GM23338 (cell line): ENCODE data around the gene KBTBD12. TPM values are rescaled to one million over a fixed set of nuclear protein-coding genes. Genes with fewer than 3 reads are reported as not detected.
"Not testable (repeated sequence)": the region's sequence is repeated elsewhere in the genome, so short reads cannot be mapped to it uniquely, and the experiment has no call there.

Experiments
- ATAC-seq: fragments of 200-7000 bp; cut with Tn5 transposase; 3 replicates; pipeline ENCODE4 v1.9.1; 2020
- DNase-seq: peaks from one replicate; pipeline ENCODE4 v3.0.0-alpha.2; 2015; ENCODE audit warnings: low spot score
- H2AFZ ChIP-seq: fragments of 200-600 bp; sonication (generic); 2 replicates; pipeline ENCODE4 v1.8.0; 2016; ENCODE audit warnings: antibody characterized with exemption, mild to moderate bottlenecking, moderate library complexity
- H3F3A ChIP-seq: fragments of 200-600 bp; sonication (generic); replicated peaks from 2 replicates; pipeline ENCODE4 v1.8.0; 2017; ENCODE audit warnings: antibody characterized with exemption, mixed run types, low read depth
- H3K27ac ChIP-seq: fragments of 200-600 bp; sonication (generic); 2 replicates; pipeline ENCODE4 v1.6.1; 2016; ENCODE audit warnings: low read depth
- H3K27me3 ChIP-seq: fragments of 200-600 bp; sonication (generic); 2 replicates; pipeline ENCODE4 v1.8.0; 2016; ENCODE audit warnings: mild to moderate bottlenecking, mixed run types, moderate library complexity; ENCODE audit not compliant: insufficient read depth
- H3K36me3 ChIP-seq: fragments of 200-600 bp; sonication (generic); 2 replicates; pipeline ENCODE4 v1.8.0; 2016; ENCODE audit warnings: mild to moderate bottlenecking; ENCODE audit not compliant: insufficient read depth
- H3K4me1 ChIP-seq: fragments of 200-600 bp; sonication (generic); 2 replicates; pipeline ENCODE4 v1.8.0; 2016; ENCODE audit warnings: mild to moderate bottlenecking, moderate library complexity; ENCODE audit not compliant: insufficient read depth
- H3K4me2 ChIP-seq: fragments of 200-600 bp; sonication (generic); 2 replicates; pipeline ENCODE4 v1.7.1; 2017; ENCODE audit warnings: mixed run types
- H3K4me3 ChIP-seq: fragments of 200-600 bp; sonication (generic); 2 replicates; pipeline ENCODE4 v1.6.1; 2016; ENCODE audit warnings: mixed run types
- H3K79me2 ChIP-seq: fragments of 200-600 bp; sonication (generic); replicated peaks from 2 replicates; pipeline ENCODE4 v1.8.0; 2017; ENCODE audit warnings: mild to moderate bottlenecking; ENCODE audit not compliant: insufficient read depth
- H3K9me2 ChIP-seq: fragments of 200-600 bp; sonication (generic); 2 replicates; pipeline ENCODE4 v1.8.0; 2017; ENCODE audit not compliant: insufficient read depth
- H4K20me1 ChIP-seq: fragments of 200-600 bp; sonication (generic); replicated peaks from 2 replicates; pipeline ENCODE4 v1.8.0; 2017; ENCODE audit warnings: mild to moderate bottlenecking; ENCODE audit not compliant: insufficient read depth
- H3K27ac Mint-ChIP-seq: 2 replicates; pipeline ENCODE4 v1.8.0; 2020; ENCODE audit warnings: inconsistent platforms, mild to moderate bottlenecking, moderate library complexity, mixed read lengths
- H3K27me3 Mint-ChIP-seq: 3 replicates; pipeline ENCODE4 v1.8.0; 2022; ENCODE audit warnings: low read depth, mild to moderate bottlenecking, moderate library complexity, mixed read lengths, inconsistent platforms; ENCODE audit not compliant: insufficient read depth, poor library complexity
- H3K36me3 Mint-ChIP-seq: 3 replicates; pipeline ENCODE4 v1.8.0; 2021; ENCODE audit warnings: low read depth, mild to moderate bottlenecking, inconsistent platforms, moderate library complexity, mixed read lengths
- H3K4me1 Mint-ChIP-seq: 3 replicates; pipeline ENCODE4 v1.8.0; 2020; ENCODE audit warnings: mild to moderate bottlenecking, inconsistent platforms, mixed read lengths
- H3K4me3 Mint-ChIP-seq: 3 replicates; pipeline ENCODE4 v1.8.0; 2021; ENCODE audit warnings: moderate library complexity, mild to moderate bottlenecking, inconsistent platforms, mixed read lengths
- H3K9me3 Mint-ChIP-seq: 3 replicates; pipeline ENCODE4 v1.8.0; 2020; ENCODE audit warnings: moderate library complexity, mild to moderate bottlenecking, inconsistent platforms, mixed read lengths
- CTCF ChIP-seq, 2 experiments: fragments of 200-600 bp in 1 of 2; sonication (generic) in 1 of 2; conservative IDR thresholded peaks; 2 replicates each; pipeline versions ENCODE4 v1.5.1 to v1.6.1; 2016 to 2017; ENCODE audit warnings: antibody characterized with exemption in 2 of 2, low read depth in 2 of 2, mild to moderate bottlenecking in 2 of 2, moderate library complexity in 1 of 2
- REST ChIP-seq: IDR thresholded peaks from one replicate; pipeline ENCODE4 v1.6.1; 2018; ENCODE audit warnings: antibody characterized with exemption; ENCODE audit not compliant: unreplicated experiment
- ZNF331 ChIP-seq: fragments of 250-450 bp; sonication (Bioruptor Pico); IDR thresholded peaks from 2 replicates; pipeline ENCODE4 v1.5.0; 2020; ENCODE audit warnings: low read depth, mild to moderate bottlenecking, moderate library complexity
- polyA plus RNA-seq: library from polyadenylated mRNA; unstranded; fragments of >200 nt; fragmentation: Nextera tagmentation; extraction: Ambion mirVana; gene quantifications from 2 replicates; pipeline ENCODE4 v1.2.1, GENCODE V29; 2016
- total RNA-seq: library from RNA; depleted of rRNA; stranded (reverse); fragments of >200 nt; shearing (Covaris generic); gene quantifications from 2 replicates; pipeline ENCODE4 v1.2.3, GENCODE V29; 2014

The KBTBD12 gene
- total and polyA plus RNA-seq, 2 experiments from 2014 or later = 0.53 to 0.69 TPM

- peak; percentile 8 for DNase-seq
- no peak; the same call in 2 of the 3 replicates for ATAC-seq
- H2AFZ ChIP-seq = no peak overlapping the region
- H3K27ac Mint-ChIP-seq = 0 out of 2 replicates have a peak overlapping the region, but pooled peaks have one; percentile 1
- H3K9me3 Mint-ChIP-seq = peaks cover 26% of the 10 kb centered on the region
- no peaks in the 10 kb centered on the region for H3K4me1 ChIP-seq
- no peak overlapping the region for H3K4me3 Mint-ChIP-seq
- H3K79me2 ChIP-seq = no peaks in the 10 kb centered on the region
- no peaks in the 10 kb centered on the region for H3K27me3 ChIP-seq
- no peaks in the 10 kb centered on the region for H3K4me1 Mint-ChIP-seq
- H3K4me2 ChIP-seq = no peak overlapping the region
- no peaks in the 10 kb centered on the region for H3F3A ChIP-seq
- no peak overlapping the region for H3K4me3 ChIP-seq
- no peaks in the 10 kb centered on the region for H4K20me1 ChIP-seq
- no peak overlapping the region for H3K27ac ChIP-seq
- H3K27me3 Mint-ChIP-seq = peaks cover 2% of the 10 kb centered on the region
- no peaks in the 10 kb centered on the region for H3K36me3 ChIP-seq
- H3K9me2 ChIP-seq = no peaks in the 10 kb centered on the region
- peaks cover 11% of the 10 kb centered on the region; the same call in 2 of the 3 replicates for H3K36me3 Mint-ChIP-seq
- no peak for TF ChIP-seq ZNF331 (CRISPR knock-in tag)
- TF ChIP-seq REST = no peak
These were observed 24.9 kb upstream of the KBTBD12 start for GRCh38 chr3:127889976-127890650.

- not testable (repeated sequence) for H4K20me1 ChIP-seq, H3K27me3 Mint-ChIP-seq, H3K4me3 Mint-ChIP-seq, H3K4me1 Mint-ChIP-seq, H3K36me3 ChIP-seq, H3K27me3 ChIP-seq, H3K79me2 ChIP-seq, H2AFZ ChIP-seq, H3K4me2 ChIP-seq, H3K27ac ChIP-seq, H3K4me1 ChIP-seq, H3F3A ChIP-seq, H3K9me2 ChIP-seq, H3K4me3 ChIP-seq
- Mint-ChIP-seq H3K36me3 (peaks cover 11% of the 10 kb centered on the region; the same call in 2 of the 3 replicates), H3K27ac (0 out of 2 replicates have a peak overlapping the region, but pooled peaks have one; percentile 1), H3K9me3 (peaks cover 26% of the 10 kb centered on the region)
- DNase-seq (peak; percentile 41), ATAC-seq (peak; percentile 39; the same call in 2 of the 3 replicates)
- TF ChIP-seq CTCF (conservative IDR thresholded peaks at IDR 0.05; ENCODE audit: low read depth in 2 of 2) = peak; percentile 51 to 54
These were observed 24.3 kb upstream of the KBTBD12 start for GRCh38 chr3:127890651-127891290.
